ENCODE measurements around the gene CCDC88A.
"Not testable (repeated sequence)": the region's sequence is repeated elsewhere in the genome, so short reads cannot be mapped to it uniquely, and the experiment has no call there.

CCDC88A gene

DNA sequence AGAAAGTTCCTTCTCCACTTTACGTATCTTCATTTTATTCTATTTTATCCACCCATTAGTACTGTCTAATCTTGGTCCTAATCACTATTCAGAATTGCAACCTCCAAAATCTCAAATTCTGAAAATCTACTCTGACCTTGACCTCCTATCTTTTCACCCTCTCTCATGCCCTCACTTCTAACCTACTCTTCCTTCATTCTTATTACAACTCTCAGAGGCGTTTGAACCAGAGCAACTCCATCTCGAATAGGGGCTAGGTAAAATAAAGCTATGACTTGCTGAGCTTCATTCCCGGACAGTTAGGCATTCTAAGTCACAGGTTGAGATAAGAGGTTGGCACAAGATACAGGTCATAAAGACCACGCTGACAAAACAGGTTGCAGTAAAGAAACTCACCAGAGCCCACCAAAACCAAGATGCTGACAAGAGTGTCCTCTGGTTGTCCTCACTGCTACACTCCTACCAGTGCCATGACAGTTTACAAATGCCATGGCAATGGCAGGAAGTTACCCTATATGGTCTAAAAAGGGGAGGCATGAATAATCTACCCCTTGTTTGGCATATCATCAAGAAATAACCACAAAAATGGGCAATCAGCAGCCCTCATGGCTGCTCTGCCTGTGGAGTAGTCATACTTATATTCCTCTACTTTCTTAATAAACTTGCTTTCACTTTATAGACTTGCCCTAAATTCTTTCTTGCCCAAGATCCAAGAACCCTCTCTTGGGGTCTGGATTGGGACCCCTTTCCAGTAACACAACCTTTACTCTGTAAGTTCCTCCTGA lies 11.4 kb downstream of the CCDC88A start:
- Histone ChIP-seq H3K27ac (ENCODE audit: low read depth, low read length, severe bottlenecking) (no peak overlapping the region), H3K4me1 (ENCODE audit: control insufficient read depth, insufficient read depth, low read length, poor library complexity, severe bottlenecking) (no peaks in the 10 kb centered on the region), H3K36me3 (ENCODE audit: control insufficient read depth, insufficient read depth, low read length) (peaks cover 58% of the 10 kb centered on the region), H3K4me3 (ENCODE audit: extremely low read depth, insufficient read depth, low read length, poor library complexity, severe bottlenecking) (no peak overlapping the region), H3K9me3 (ENCODE audit: control insufficient read depth, low read length) (no peaks in the 10 kb centered on the region)
- 100% methylated on average over 3 of the region's 5 CpGs for WGBS, 2 experiments (ENCODE audit: insufficient coverage in 2 of 2)

DNA sequence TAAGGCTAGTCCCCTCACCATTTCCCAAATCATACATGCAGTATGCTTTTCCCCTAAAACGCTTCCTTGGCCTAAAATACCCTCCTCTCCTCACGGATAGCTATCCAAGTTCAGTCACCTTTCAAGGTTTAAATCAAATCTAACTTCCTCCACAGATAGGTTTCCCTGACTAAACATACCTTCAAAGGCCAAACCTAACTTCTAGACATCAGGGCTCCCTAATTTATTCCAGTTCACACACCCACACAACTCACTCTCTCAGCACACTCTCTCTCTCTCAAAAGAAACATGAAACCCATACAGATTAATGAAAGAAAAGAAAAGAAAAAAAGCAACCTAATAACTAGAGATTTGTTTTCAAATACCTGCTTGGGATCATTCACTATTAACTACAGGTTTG lies 14.5 kb downstream of the CCDC88A start:
- H3K36me3 ChIP-seq (ENCODE audit: control insufficient read depth, insufficient read depth, low read length), result peaks cover 41% of the 10 kb centered on the region

DNA sequence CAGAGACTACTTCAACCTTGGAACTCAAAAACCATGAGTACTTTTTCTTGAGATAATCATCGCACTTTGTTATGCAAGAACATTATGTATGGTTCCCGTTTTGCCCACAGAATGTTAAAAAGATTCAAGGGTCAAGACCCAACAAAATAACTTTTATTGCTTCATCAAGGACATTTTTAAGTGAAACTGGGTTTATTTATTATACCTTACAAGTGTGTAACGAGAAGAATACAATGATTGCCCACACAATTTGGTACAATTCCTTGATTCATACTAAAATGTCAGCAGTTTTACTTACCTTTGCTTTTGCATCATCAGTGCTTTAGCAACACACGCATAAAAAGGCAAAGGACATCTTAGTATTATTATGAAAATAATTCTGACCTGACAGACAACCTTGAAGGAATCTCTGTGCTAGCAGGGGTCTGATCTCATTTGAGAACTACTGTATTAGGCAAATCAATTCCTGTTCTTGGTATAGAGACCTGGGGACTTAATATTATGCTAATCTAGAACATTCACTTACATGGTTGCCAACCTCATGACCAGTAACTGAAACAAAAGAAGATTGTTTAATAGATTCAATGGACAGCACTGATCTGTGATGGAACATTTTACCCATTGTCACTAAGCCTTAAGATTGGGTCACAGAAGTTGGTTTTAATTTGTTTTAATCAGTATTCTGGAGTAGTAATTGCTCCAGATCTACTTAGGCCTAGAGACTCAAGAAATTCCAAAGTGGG lies 16.2 kb downstream of the CCDC88A start:
- no peak overlapping the region for H3K4me3 ChIP-seq (ENCODE audit: extremely low read depth, insufficient read depth, low read length, poor library complexity, severe bottlenecking)
- 95% methylated on average over 2 of the region's 4 CpGs; no CpG with 5 or more reads in 1 of the 2 experiments for WGBS, 2 experiments (ENCODE audit: insufficient coverage in 2 of 2)

More for the DNA sequence above, 14.5 kb downstream of the CCDC88A start:
- H3K4me1 ChIP-seq (ENCODE audit: control insufficient read depth, insufficient read depth, low read length, poor library complexity, severe bottlenecking), result no peaks in the 10 kb centered on the region
- no peak overlapping the region for H3K27ac ChIP-seq (ENCODE audit: low read depth, low read length, severe bottlenecking)
- H3K4me3 ChIP-seq (ENCODE audit: extremely low read depth, insufficient read depth, low read length, poor library complexity, severe bottlenecking), result no peak overlapping the region
- no peaks in the 10 kb centered on the region for H3K9me3 ChIP-seq (ENCODE audit: control insufficient read depth, low read length)
- 84 to 100% methylated on average over 2 of the region's 2 CpGs for WGBS, 2 experiments (ENCODE audit: insufficient coverage in 2 of 2)

GRCh38 chr2:55401124-55401523 lies 18.5 kb downstream of the CCDC88A start:
- Histone ChIP-seq H3K27ac (ENCODE audit: low read depth, low read length, severe bottlenecking) (no peak overlapping the region), H3K4me1 (ENCODE audit: control insufficient read depth, insufficient read depth, low read length, poor library complexity, severe bottlenecking) (no peaks in the 10 kb centered on the region), H3K9me3 (ENCODE audit: control insufficient read depth, low read length) (no peaks in the 10 kb centered on the region), H3K4me3 (ENCODE audit: extremely low read depth, insufficient read depth, low read length, poor library complexity, severe bottlenecking) (no peak overlapping the region), H3K36me3 (ENCODE audit: control insufficient read depth, insufficient read depth, low read length) (peaks cover 34% of the 10 kb centered on the region)
- no CpG with 5 or more reads among the region's 1 CpG for WGBS, 2 experiments (ENCODE audit: insufficient coverage in 2 of 2)

More for the DNA sequence above, 16.2 kb downstream of the CCDC88A start:
- H3K4me1 ChIP-seq (ENCODE audit: control insufficient read depth, insufficient read depth, low read length, poor library complexity, severe bottlenecking), result no peaks in the 10 kb centered on the region
- H3K36me3 ChIP-seq (ENCODE audit: control insufficient read depth, insufficient read depth, low read length), result peaks cover 41% of the 10 kb centered on the region
- no peaks in the 10 kb centered on the region for H3K9me3 ChIP-seq (ENCODE audit: control insufficient read depth, low read length)
- no peak overlapping the region for H3K27ac ChIP-seq (ENCODE audit: low read depth, low read length, severe bottlenecking)

DNA sequence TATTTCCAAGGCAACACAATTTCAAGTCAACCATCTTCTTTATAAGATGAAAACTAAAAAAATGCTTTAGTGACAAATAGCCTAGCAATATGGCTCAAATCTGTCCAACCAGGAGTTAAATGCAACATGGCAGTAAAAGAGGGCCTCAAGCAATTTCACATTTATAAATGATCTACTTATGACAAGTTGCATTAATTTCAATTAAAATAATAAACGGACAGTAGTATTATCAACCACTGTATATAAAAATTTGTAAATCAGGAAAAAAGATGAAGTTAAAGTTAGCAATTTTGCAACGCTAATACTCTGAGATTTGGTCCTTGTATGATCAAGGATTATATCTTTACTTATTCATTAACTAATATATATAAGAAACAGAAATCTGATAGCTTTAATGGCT lies 19.3 kb downstream of the CCDC88A start:
- no peaks in the 10 kb centered on the region for H3K4me1 ChIP-seq (ENCODE audit: control insufficient read depth, insufficient read depth, low read length, poor library complexity, severe bottlenecking)
- H3K4me3 ChIP-seq (ENCODE audit: extremely low read depth, insufficient read depth, low read length, poor library complexity, severe bottlenecking), result no peak overlapping the region
- WGBS, 2 experiments (ENCODE audit: insufficient coverage in 2 of 2), result no CpG with 5 or more reads among the region's 2 CpGs
- H3K36me3 ChIP-seq (ENCODE audit: control insufficient read depth, insufficient read depth, low read length), result peaks cover 26% of the 10 kb centered on the region
- H3K27ac ChIP-seq (ENCODE audit: low read depth, low read length, severe bottlenecking), result no peak overlapping the region
- H3K9me3 ChIP-seq (ENCODE audit: control insufficient read depth, low read length), result no peaks in the 10 kb centered on the region

DNA sequence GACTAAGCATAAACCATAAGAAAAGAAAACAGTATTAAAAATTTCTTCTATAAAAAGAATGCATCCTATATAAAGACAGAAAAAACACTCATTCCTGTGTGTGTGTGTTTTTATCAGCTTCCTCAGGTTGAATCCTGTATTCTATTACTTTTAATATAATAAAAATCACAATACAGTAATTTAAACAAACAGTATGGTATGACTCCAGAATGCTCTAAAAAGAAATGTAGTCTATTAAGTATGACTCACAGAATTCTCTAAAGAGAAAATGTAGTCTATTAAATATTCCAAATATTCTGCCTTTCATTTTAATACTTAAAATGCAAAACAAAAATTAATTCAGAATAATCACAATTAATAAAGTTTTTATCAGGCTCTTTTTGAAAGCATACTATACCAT lies 19.8 kb downstream of the CCDC88A start:
- Histone ChIP-seq H3K36me3 (ENCODE audit: control insufficient read depth, insufficient read depth, low read length) (peaks cover 23% of the 10 kb centered on the region), H3K27ac (ENCODE audit: low read depth, low read length, severe bottlenecking) (no peak overlapping the region), H3K4me3 (ENCODE audit: extremely low read depth, insufficient read depth, low read length, poor library complexity, severe bottlenecking) (no peak overlapping the region), H3K4me1 (ENCODE audit: control insufficient read depth, insufficient read depth, low read length, poor library complexity, severe bottlenecking) (no peaks in the 10 kb centered on the region), H3K9me3 (ENCODE audit: control insufficient read depth, low read length) (no peaks in the 10 kb centered on the region)

DNA sequence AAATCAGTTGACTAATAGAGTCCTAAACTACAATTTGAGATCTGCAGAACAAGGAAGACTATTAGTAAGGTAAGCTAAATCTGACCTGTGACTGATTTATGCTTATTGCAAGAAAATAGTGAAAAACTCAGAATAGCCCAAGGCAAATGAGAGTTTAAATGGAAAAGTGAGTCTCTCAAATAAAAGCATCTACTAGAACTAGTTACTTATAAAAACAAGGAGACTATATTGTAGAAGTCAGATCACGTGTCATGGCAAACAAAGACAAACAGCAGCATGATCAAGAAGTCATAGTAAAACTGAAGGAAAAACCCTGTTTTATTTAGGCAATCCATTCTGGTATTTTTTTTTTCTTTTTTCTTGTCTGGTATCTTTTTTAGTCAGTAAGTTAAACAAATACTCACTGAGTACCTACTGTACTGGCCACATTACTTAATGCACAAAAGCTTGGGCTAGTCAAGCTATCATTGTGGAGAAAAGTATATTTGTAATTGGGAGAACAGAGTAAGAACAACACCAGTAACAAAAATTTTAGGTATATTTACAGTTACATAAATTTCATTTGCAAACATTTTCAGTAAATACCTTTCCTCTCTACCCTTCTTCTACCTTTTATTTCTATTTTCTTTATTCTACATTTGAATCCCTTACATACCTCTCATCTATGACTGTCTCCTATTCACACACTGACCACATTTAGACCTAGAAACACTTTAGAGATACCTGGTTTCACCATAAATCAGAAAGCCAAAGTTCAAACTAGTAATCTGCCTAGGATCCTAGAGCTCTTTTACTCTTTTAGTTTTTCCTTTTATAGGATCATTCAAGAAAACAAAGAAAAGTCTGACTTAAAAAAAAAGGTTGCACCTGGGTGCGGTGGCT lies 23.7 kb downstream of the CCDC88A start:
- 100% methylated on average over 1 of the region's 2 CpGs; no CpG with 5 or more reads in 1 of the 2 experiments for WGBS, 2 experiments (ENCODE audit: insufficient coverage in 2 of 2)
- H3K4me1 ChIP-seq (ENCODE audit: control insufficient read depth, insufficient read depth, low read length, poor library complexity, severe bottlenecking), result no peaks in the 10 kb centered on the region
- no peak overlapping the region for H3K27ac ChIP-seq (ENCODE audit: low read depth, low read length, severe bottlenecking)
- no peaks in the 10 kb centered on the region for H3K9me3 ChIP-seq (ENCODE audit: control insufficient read depth, low read length)
- no peak overlapping the region for H3K4me3 ChIP-seq (ENCODE audit: extremely low read depth, insufficient read depth, low read length, poor library complexity, severe bottlenecking)
- H3K36me3 ChIP-seq (ENCODE audit: control insufficient read depth, insufficient read depth, low read length), result peaks cover 6% of the 10 kb centered on the region

- WGBS, 2 experiments (ENCODE audit: insufficient coverage in 2 of 2), result 83% methylated on average over 1 of the region's 3 CpGs; no CpG with 5 or more reads in 1 of the 2 experiments
- H3K4me3 ChIP-seq (ENCODE audit: extremely low read depth, insufficient read depth, low read length, poor library complexity, severe bottlenecking), result no peak overlapping the region
- peaks cover 2% of the 10 kb centered on the region for H3K36me3 ChIP-seq (ENCODE audit: control insufficient read depth, insufficient read depth, low read length)
- no peaks in the 10 kb centered on the region for H3K4me1 ChIP-seq (ENCODE audit: control insufficient read depth, insufficient read depth, low read length, poor library complexity, severe bottlenecking)
- H3K9me3 ChIP-seq (ENCODE audit: control insufficient read depth, low read length), result no peaks in the 10 kb centered on the region
- H3K27ac ChIP-seq (ENCODE audit: low read depth, low read length, severe bottlenecking), result no peak overlapping the region
Observed at GRCh38 chr2:55391615-55392242, 27.9 kb downstream of the CCDC88A start.

DNA sequence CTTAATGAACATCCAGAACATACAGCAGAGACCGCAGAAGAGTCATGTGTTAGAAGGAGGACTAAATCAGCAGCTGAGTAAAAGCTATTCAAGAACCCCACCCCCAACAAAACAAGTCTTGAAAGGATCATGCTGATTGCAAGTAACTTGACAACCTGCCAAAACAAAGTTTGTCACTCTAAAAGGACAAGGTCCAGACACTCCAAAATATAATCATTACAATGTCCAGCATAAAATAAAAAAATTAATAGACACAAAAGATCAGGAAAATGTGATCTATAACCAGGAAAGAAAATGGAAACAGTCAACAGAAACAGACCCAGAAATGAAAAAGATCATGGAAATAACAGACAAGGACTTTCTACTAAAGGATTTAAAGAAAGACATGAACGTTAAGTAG lies 28.5 kb downstream of the CCDC88A start:
- peaks cover 2% of the 10 kb centered on the region for H3K36me3 ChIP-seq (ENCODE audit: control insufficient read depth, insufficient read depth, low read length)
- H3K4me1 ChIP-seq (ENCODE audit: control insufficient read depth, insufficient read depth, low read length, poor library complexity, severe bottlenecking), result no peaks in the 10 kb centered on the region
- H3K9me3 ChIP-seq (ENCODE audit: control insufficient read depth, low read length), result no peaks in the 10 kb centered on the region
- no peak overlapping the region for H3K4me3 ChIP-seq (ENCODE audit: extremely low read depth, insufficient read depth, low read length, poor library complexity, severe bottlenecking)
- no peak overlapping the region for H3K27ac ChIP-seq (ENCODE audit: low read depth, low read length, severe bottlenecking)
- 80 to 88% methylated on average over 1 of the region's 2 CpGs for WGBS, 2 experiments (ENCODE audit: insufficient coverage in 2 of 2)

- not testable (repeated sequence) for H3K4me3 ChIP-seq (ENCODE audit: extremely low read depth, insufficient read depth, low read length, poor library complexity, severe bottlenecking); H3K36me3 ChIP-seq (ENCODE audit: control insufficient read depth, insufficient read depth, low read length); H3K4me1 ChIP-seq (ENCODE audit: control insufficient read depth, insufficient read depth, low read length, poor library complexity, severe bottlenecking); H3K9me3 ChIP-seq (ENCODE audit: control insufficient read depth, low read length); H3K27ac ChIP-seq (ENCODE audit: low read depth, low read length, severe bottlenecking)
- 67 to 87% methylated on average over 7 to 9 of the region's 10 CpGs for WGBS, 2 experiments (ENCODE audit: insufficient coverage in 2 of 2)
Observed at GRCh38 chr2:55385516-55385915, 34.1 kb downstream of the CCDC88A start.

Measured in mesodermal cell (in vitro differentiated cells).